ENCODE data around the gene ATIC.

ATIC gene

GRCh38 chr2:215388002-215388728 is 76.3 kb downstream of the ATIC start:
- peaks cover 98% of the 10 kb centered on the region for H3K36me3 ChIP-seq (replicated peaks)
- no peak overlapping the region for H3K27ac ChIP-seq
- in situ Hi-C loops (cut with HindIII; ENCODE audit: low pct_ligation_motif_present, low sequenced_read_pairs), result no loop called here

GRCh38 chr2:215390550-215390913 is 78.7 kb downstream of the ATIC start:
- in situ Hi-C loops (cut with HindIII; ENCODE audit: low pct_ligation_motif_present, low sequenced_read_pairs), result no loop called here
- H3K27ac ChIP-seq, result peak overlapping the region; percentile 3

More at GRCh38 chr2:215388002-215388728, 76.3 kb downstream of the ATIC start:
- Histone ChIP-seq H3K4me3 (ENCODE audit: low read depth, low read length) (no peak overlapping the region), H3K27me3 (replicated peaks) (no peaks in the 10 kb centered on the region)
- no peak for DNase-seq
- no peak for TF ChIP-seq CTCF (IDR thresholded peaks at IDR 0.05; ENCODE audit: low read depth, low read length, missing control alignments)

DNA sequence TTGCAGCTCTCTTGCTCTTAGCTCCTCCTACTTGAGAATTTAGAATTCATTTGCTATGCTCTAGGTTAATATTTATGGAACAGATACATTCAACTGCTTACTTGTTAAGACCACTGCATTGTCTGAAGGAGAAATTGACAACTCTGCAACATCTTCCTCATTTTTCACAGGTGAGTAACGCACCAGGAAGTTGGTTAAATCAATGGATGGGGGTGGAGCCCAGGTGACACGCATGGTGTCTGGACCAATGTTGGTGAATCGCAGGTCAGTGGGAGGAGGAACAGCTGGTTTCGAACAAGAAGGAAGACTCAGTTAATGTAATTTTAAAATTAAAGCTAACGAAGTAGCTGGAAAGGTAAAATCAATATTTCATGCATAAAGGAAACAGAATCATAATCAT is 79.7 kb downstream of the ATIC start:
- DNase-seq, result no peak
- in situ Hi-C loops (cut with HindIII; ENCODE audit: low pct_ligation_motif_present, low sequenced_read_pairs), result no loop called here
- Histone ChIP-seq H3K27ac (no peak overlapping the region), H3K4me3 (ENCODE audit: low read depth, low read length) (no peak overlapping the region), H3K27me3 (replicated peaks) (no peaks in the 10 kb centered on the region), H3K36me3 (replicated peaks) (peaks cover 97% of the 10 kb centered on the region)
- no peak for TF ChIP-seq CTCF (IDR thresholded peaks at IDR 0.05; ENCODE audit: low read depth, low read length, missing control alignments)

More at GRCh38 chr2:215390550-215390913, 78.7 kb downstream of the ATIC start:
- H3K36me3 ChIP-seq (replicated peaks), result peaks cover 97% of the 10 kb centered on the region
- no peak for TF ChIP-seq CTCF (IDR thresholded peaks at IDR 0.05; ENCODE audit: low read depth, low read length, missing control alignments)
- DNase-seq, result no peak
- H3K27me3 ChIP-seq (replicated peaks), result no peaks in the 10 kb centered on the region
- H3K4me3 ChIP-seq (ENCODE audit: low read depth, low read length), result no peak overlapping the region

- in situ Hi-C loops (cut with HindIII; ENCODE audit: low pct_ligation_motif_present, low sequenced_read_pairs), result no loop called here
- Histone ChIP-seq H3K36me3 (replicated peaks) (peaks cover 97% of the 10 kb centered on the region), H3K27ac (no peak overlapping the region), H3K4me3 (ENCODE audit: low read depth, low read length) (no peak overlapping the region), H3K27me3 (replicated peaks) (no peaks in the 10 kb centered on the region)
- no peak for TF ChIP-seq CTCF (IDR thresholded peaks at IDR 0.05; ENCODE audit: low read depth, low read length, missing control alignments)
- DNase-seq, result no peak
Measured at GRCh38 chr2:215392164-215392563, 80.3 kb downstream of the ATIC start.

DNA sequence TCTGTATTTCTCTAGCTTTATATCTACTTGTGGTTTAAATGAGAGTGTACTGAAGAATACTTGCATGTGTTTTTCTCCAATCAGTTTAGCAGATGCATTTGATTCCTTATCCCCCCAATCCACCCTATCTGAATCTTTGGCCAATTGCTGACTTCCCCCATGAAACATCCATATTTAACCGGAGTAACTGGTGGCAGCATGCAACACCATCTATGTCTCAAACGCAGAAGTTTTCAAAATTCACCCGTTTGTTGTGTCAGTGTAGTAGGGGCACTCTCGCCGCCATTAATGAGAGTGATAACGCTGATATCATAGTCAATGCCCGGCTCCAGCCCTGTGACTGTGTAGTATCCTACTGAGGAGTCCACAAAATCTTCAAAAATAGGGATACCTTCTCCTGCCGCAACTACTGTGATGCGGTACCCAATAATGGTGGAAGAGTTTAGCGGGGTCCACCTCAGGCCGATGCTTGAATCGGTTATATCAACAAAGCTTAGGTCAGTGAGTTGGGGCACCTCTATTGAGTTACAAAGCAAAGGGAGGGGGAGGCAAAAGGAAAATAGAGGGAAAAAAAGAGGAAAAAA is 80.9 kb downstream of the ATIC start:
- no peak for DNase-seq
- peaks cover 98% of the 10 kb centered on the region for H3K36me3 ChIP-seq (replicated peaks)
- no peak overlapping the region for H3K4me3 ChIP-seq (ENCODE audit: low read depth, low read length)
- no peak for TF ChIP-seq CTCF (IDR thresholded peaks at IDR 0.05; ENCODE audit: low read depth, low read length, missing control alignments)
- H3K27me3 ChIP-seq (replicated peaks), result no peaks in the 10 kb centered on the region
- in situ Hi-C loops (cut with HindIII; ENCODE audit: low pct_ligation_motif_present, low sequenced_read_pairs), result no loop called here
- no peak overlapping the region for H3K27ac ChIP-seq
